ENCODE results near the gene CELA3B.

Gene CELA3B

DNA sequence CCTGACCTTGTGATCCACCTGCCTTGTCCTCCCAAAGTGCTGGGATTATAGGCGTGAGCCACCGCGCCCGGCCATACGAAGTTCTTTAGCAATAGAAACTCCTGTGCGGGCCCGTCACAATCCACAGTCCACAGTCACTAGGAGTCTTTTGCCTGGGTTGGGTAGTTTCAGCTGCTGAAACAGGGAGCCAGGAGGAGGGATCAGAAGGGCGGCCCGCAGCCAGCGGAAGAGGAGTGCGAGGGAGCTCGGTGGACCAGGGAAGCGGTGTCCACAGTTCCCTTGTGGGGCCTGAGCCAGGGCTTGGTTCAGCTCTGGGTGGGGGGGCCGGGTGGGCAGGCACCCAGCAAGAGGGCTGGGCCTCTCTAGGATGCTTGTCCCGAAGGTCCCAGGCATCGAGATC lies 21.8 kb upstream of the CELA3B start:
- DNase-seq (ENCODE audit: low spot score): no peak
- in situ Hi-C loops (cut with MboI; ENCODE audit: low sequenced_read_pairs, unreplicated experiment): loop anchor here (25.0 kb wide), 1 partner anchor 718 kb away; no protein-coding TSS in a partner anchor
- TF ChIP-seq, protein P1, sequence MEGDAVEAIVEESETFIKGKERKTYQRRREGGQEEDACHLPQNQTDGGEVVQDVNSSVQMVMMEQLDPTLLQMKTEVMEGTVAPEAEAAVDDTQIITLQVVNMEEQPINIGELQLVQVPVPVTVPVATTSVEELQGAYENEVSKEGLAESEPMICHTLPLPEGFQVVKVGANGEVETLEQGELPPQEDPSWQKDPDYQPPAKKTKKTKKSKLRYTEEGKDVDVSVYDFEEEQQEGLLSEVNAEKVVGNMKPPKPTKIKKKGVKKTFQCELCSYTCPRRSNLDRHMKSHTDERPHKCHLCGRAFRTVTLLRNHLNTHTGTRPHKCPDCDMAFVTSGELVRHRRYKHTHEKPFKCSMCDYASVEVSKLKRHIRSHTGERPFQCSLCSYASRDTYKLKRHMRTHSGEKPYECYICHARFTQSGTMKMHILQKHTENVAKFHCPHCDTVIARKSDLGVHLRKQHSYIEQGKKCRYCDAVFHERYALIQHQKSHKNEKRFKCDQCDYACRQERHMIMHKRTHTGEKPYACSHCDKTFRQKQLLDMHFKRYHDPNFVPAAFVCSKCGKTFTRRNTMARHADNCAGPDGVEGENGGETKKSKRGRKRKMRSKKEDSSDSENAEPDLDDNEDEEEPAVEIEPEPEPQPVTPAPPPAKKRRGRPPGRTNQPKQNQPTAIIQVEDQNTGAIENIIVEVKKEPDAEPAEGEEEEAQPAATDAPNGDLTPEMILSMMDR (IDR thresholded peaks at IDR 0.05; ENCODE audit: borderline replicate concordance, control extremely low read depth, extremely low read depth, insufficient read depth, missing control alignments): no peak

DNA sequence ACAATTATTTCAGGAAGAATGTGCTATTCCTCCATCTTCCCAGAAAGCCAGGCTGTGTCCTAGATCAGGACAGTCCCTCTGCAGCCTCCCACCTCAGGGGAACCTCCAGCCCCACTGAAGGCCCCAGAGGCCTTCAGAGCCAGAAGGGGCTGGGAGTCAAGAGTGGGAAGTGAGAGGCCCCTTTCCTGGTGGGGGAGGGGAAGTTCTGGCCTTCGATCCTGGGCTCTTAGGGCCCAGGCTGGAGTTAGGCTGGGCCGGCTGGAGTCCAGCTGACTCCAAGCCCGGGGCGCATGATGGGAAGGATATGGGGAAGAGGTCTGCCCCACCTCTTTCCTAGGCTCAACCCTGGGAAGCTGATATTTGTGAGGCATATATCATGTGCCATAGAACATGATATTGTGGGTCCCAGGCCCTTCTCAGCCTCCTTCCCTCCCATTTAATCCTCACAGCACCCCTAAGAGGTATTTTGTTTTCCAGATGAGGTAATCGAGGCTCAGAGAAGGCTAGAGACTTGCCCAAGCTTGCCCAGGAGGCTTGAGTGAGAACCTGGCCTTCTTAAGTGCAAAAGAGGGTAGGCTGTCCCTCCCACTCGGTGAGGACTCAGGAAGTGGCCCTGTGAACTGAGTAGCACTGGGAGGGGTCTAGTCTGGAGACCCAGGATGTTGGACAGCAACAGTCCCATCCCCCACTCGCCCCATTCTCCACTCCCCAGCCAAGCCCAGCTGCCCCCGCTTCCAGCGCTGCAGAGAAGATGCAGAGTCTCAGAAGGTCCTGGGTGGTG lies 21.1 kb upstream of the CELA3B start:
- in situ Hi-C loops (cut with MboI; ENCODE audit: low sequenced_read_pairs, unreplicated experiment): loop anchor here (25.0 kb wide), 1 partner anchor 718 kb away; no protein-coding TSS in a partner anchor
- no peak for DNase-seq (ENCODE audit: low spot score)

DNA sequence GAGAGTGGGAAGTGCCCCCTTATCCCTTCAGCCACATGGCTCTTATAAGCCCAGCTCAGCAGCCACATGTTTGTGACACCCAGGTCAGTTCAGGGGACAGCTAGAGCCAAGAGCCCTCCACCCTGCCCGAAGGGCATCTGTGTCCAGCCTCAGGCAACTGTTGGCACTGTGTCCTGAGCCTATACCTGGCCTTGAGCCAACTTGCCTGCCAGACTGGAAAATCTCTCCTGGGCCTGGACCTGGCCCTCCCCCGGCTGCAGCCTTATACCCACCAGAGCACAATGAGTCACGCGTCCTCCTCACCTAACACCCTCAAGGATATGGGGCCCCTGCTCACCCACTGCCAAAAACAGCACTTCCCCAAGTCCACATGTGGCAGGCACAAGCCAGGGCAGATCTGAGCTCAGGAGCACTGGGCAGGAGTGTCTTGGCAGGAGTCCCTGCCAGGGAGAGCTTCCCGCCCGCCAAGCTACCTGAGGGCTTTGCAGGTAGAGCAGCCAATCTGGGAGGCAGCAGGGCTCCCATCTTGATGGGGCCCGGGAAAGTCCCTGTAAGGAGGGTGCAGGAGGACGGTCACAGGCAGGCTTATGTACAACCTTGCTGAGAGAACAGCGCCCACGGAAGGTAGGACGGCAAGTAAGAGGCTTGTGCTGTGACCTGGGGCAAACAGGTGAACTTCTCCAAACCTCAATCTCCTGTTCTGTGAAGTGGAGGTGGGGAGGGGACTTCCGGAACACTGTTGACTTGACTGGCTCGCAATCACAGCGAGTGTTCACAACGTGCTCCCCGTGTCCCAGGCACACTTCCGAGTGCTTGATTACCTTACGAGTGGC lies 19.9 kb upstream of the CELA3B start:
- TF ChIP-seq, protein P1 (IDR thresholded peaks at IDR 0.05; ENCODE audit: borderline replicate concordance, control extremely low read depth, extremely low read depth, insufficient read depth, missing control alignments): no peak
- DNase-seq (ENCODE audit: low spot score): no peak
- in situ Hi-C loops (cut with MboI; ENCODE audit: low sequenced_read_pairs, unreplicated experiment): loop anchor here (25.0 kb wide), 1 partner anchor 720 kb away; no protein-coding TSS in a partner anchor

More for the DNA sequence above, 21.1 kb upstream of the CELA3B start:
- TF ChIP-seq, protein P1 (IDR thresholded peaks at IDR 0.05; ENCODE audit: borderline replicate concordance, control extremely low read depth, extremely low read depth, insufficient read depth, missing control alignments): no peak

DNA sequence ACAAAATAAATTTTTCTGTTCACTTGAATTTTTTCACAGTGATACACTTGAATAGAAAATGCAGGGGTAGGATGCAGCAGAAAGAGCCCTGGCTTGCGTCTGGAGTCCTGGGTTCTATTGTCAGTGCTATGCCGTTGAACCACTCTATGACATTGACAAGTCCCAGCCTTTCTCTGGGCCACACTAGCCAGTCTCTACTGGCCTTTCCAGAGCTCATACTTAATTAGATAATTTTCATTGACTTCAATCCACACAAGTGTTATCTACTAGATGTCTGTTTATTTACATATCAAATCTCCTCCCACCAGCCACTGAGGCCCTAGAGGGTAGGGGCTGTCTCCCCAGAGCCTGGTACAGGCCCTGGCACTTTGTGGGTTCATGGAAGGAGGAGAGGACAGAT lies 15.5 kb upstream of the CELA3B start:
- TF ChIP-seq, protein P1 (IDR thresholded peaks at IDR 0.05; ENCODE audit: borderline replicate concordance, control extremely low read depth, extremely low read depth, insufficient read depth, missing control alignments): no peak
- no peak for DNase-seq (ENCODE audit: low spot score)
- in situ Hi-C loops (cut with MboI; ENCODE audit: low sequenced_read_pairs, unreplicated experiment): loop anchor here (10.0 to 25.0 kb wide), 2 partner anchors 287 to 724 kb away; no protein-coding TSS in a partner anchor

DNA sequence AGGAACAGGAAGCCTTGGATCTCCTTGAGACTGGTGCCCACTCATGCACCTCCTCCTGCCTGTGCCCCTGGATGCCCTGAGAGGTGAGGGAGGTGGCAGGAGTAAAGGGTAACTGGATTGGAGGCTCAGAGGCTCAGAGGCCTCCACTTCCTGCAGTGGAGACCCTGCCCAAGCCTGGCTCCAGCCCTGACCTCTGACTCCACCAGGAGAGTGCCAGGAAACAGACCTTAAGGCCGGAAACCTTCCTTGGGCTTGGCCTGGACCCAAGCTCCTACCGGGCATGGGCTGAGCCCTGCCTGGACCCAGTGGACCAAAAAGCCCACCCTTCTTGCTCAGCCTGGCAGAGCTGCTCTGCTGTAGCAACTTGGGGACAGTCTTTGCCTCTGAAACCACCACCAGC lies 15.0 kb upstream of the CELA3B start:
- no peak for DNase-seq (ENCODE audit: low spot score)
- in situ Hi-C loops (cut with MboI; ENCODE audit: low sequenced_read_pairs, unreplicated experiment): loop anchor here (10.0 to 25.0 kb wide), 2 partner anchors 287 to 724 kb away; no protein-coding TSS in a partner anchor
- TF ChIP-seq, protein P1 (IDR thresholded peaks at IDR 0.05; ENCODE audit: borderline replicate concordance, control extremely low read depth, extremely low read depth, insufficient read depth, missing control alignments): no peak

DNA sequence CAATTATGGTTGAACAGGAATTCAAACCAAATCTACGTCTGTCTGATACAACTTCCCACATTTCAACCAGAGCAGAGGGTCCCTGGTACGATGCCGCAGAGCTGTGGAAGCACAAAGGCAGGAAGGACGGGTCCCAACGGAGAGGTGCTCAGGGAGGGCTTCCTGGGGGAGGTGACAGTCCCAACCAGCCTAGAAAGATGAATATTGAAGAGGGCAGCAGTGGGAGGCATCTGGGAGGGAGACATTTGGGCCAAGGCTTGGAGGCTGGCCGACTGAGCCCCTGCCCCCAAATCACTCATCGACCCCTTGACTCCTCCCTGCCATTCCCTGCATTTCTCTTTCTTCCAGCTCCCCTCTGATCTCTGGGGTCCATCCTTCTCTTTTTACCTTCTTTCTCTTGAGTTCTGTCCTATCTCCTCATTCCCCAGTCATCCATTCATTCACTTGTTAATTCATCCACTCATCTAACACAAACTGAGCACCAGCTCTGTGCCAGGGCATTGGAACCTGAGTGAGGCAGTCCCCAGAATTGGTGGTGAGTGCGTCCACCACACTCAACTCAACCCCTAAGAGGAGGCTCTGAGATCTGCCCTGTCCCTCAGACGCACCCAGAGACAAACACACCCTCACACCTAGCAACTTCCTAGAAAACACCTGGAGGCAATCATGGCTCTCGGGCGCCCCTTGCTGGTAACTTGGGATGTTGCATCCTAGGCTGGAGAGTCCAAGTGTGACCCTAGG lies 13.2 kb upstream of the CELA3B start:
- DNase-seq (ENCODE audit: low spot score): peak; percentile 84
- in situ Hi-C loops (cut with MboI; ENCODE audit: low sequenced_read_pairs, unreplicated experiment): loop anchor here (10.0 to 25.0 kb wide), 2 partner anchors 289 to 726 kb away; no protein-coding TSS in a partner anchor
- TF ChIP-seq, protein P1 (IDR thresholded peaks at IDR 0.05; ENCODE audit: borderline replicate concordance, control extremely low read depth, extremely low read depth, insufficient read depth, missing control alignments): peak; percentile 70

All from GM13976 (cell line).